ENCODE measurements around the gene AEBP1.

DNA sequence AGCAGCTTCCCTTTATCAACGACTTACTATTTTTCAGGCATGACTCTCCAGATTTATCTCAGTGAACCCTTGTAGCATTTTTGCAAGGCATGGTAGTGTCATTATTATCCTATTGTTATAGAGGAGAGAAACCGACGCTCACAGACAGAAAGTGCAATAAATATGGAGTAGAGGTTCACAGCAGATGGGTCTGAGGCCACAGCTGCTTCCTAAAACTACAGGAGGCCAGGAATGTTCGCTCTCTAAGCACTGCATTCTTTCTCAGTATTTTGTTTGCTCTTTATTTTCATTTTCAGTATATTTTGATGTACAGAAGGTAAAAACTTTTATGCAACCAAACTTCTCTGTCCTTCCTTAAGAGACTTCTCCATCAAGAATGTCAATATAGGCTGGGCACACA, 4.5 kb upstream of the AEBP1 start:
- TF ChIP-seq CTCF (IDR thresholded peaks at IDR 0.05; ENCODE audit: insufficient read depth, low read depth, low read length) (no peak), EZH2 (IDR thresholded peaks at IDR 0.05; ENCODE audit: insufficient read depth, low read length) (no peak)

All from astrocyte (in vitro differentiated cells and primary cell).